CD4-positive, CD25-positive, alpha-beta regulatory T cell (primary cell): ENCODE measurements around the gene PRR7. TPM values are rescaled to one million over a fixed set of nuclear protein-coding genes. Genes with fewer than 3 reads are reported as not detected.
A peak's percentile ranks its signal among the peaks of the same experiment; 100 is the strongest.
"Not testable (repeated sequence)": the region's sequence is repeated elsewhere in the genome, so short reads cannot be mapped to it uniquely, and the experiment has no call there.

Experiments used
- ATAC-seq, 2 donors: fragments of 150-1000 bp; cut with Tn5 transposase; one replicate each; pipeline ENCODE4 v1.10.0; 2021; ENCODE audit warnings: low read depth in 2 of 2, moderate number of reproducible peaks in 2 of 2, moderate library complexity in 1 of 2
- DNase-seq, 3 donors: peaks; one replicate each; pipeline versions ENCODE4 v3.0.0 to v3.0.0-alpha.2; 2012 to 2022; ENCODE audit warnings: mixed read lengths in 1 of 3
- H3K27ac ChIP-seq: one replicate; pipeline ENCODE4 v1.7.0; 2013; ENCODE audit warnings: mild to moderate bottlenecking, low read length; ENCODE audit not compliant: insufficient read depth, poor library complexity, severe bottlenecking
- H3K27me3 ChIP-seq: one replicate; pipeline ENCODE4 v1.7.0; 2013; ENCODE audit warnings: low read length; ENCODE audit not compliant: control insufficient read depth, insufficient read depth
- H3K36me3 ChIP-seq: one replicate; pipeline ENCODE4 v1.7.0; 2013; ENCODE audit warnings: mild to moderate bottlenecking, low read length, moderate library complexity; ENCODE audit not compliant: control insufficient read depth, insufficient read depth
- H3K4me1 ChIP-seq: 2 replicates; pipeline ENCODE4 v1.7.0; 2013; ENCODE audit warnings: mild to moderate bottlenecking, low read length; ENCODE audit not compliant: insufficient read depth, control insufficient read depth, poor library complexity, severe bottlenecking
- H3K4me3 ChIP-seq: one replicate; pipeline ENCODE4 v1.7.0; 2013; ENCODE audit warnings: low read depth, mild to moderate bottlenecking, low read length, moderate library complexity
- H3K9me3 ChIP-seq, 2 experiments: 1 replicate in 1 of 2; 2 replicates in 1 of 2; pipeline ENCODE4 v1.7.0; 2013; ENCODE audit warnings: low read length in 2 of 2, mild to moderate bottlenecking in 1 of 2, moderate library complexity in 1 of 2; ENCODE audit not compliant: control insufficient read depth in 2 of 2
- H3K27ac Mint-ChIP-seq, 3 donors: one replicate each; pipeline ENCODE4 v1.8.0; 2020 to 2022; ENCODE audit warnings: mild to moderate bottlenecking in 3 of 3, mixed read lengths in 3 of 3, moderate library complexity in 2 of 3
- H3K27me3 Mint-ChIP-seq: one replicate; pipeline ENCODE4 v1.8.0; 2022; ENCODE audit warnings: mild to moderate bottlenecking, mixed read lengths
- H3K36me3 Mint-ChIP-seq: one replicate; pipeline ENCODE4 v1.8.0; 2020; ENCODE audit warnings: mixed read lengths
- H3K4me1 Mint-ChIP-seq, 4 donors: one replicate each; pipeline ENCODE4 v1.8.0; 2020 to 2022; ENCODE audit warnings: mixed read lengths in 4 of 4, mild to moderate bottlenecking in 1 of 4
- H3K4me3 Mint-ChIP-seq, 4 donors: one replicate each; pipeline ENCODE4 v1.8.0; 2020 to 2022; ENCODE audit warnings: mild to moderate bottlenecking in 4 of 4, mixed read lengths in 4 of 4, moderate library complexity in 3 of 4
- H3K9me3 Mint-ChIP-seq, 7 donors: one replicate each; pipeline ENCODE4 v1.8.0; 2020 to 2022; ENCODE audit warnings: mixed read lengths in 7 of 7, mild to moderate bottlenecking in 3 of 7, moderate library complexity in 2 of 7
- polyA plus RNA-seq, 4 donors: library from polyadenylated mRNA; unstranded; fragments of 300-500 nt; fragmentation: Illumina TruSeq; gene quantifications; one replicate each; pipeline ENCODE4 v1.2.3, GENCODE V29; 2021
- total RNA-seq: library from RNA; stranded (reverse); gene quantifications from one replicate; pipeline ENCODE4 v1.2.3, GENCODE V29; 2022

PRR7 gene
- total and polyA plus RNA-seq, 5 donors from 2014 or later = 10.2 to 21.8 (median 12.6) TPM

DNA sequence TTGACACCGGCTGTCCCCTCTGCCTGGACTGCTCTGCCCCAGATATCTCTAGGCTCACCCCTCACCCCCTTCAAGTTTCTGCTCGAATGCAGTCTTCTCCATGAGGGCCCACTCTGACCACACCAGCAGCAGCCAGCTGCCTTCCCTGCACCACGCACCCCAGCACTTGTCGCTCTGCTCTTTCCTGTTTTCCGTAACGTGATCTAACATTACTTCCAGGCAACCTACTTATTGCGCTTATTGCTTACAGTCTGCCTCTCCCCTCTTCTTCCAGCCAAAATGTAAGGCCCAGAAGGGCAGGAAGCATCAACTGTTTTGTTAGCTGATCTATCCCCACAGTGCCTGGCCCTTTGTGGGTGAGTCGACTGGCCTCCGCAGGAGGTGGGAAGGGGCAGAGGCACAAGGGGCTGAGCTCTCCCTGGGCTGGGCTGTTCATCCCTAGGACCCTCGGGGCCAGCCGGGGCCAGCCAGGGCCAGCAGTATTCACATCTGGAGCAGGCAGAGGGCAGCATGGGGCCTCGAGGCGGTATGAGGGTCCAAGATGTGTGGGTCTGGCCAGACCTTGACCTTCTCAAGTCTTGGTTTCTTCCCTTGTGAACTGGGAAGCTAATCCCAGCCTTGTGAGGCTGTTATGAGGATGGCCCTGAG is 38.4 kb downstream of the PRR7 start:
- H3K4me3 Mint-ChIP-seq = no peak overlapping the region
- Histone ChIP-seq H3K4me3 (no peak overlapping the region), H3K27me3 (no peaks in the 10 kb centered on the region), H3K4me1 (no peaks in the 10 kb centered on the region), H3K36me3 (no peaks in the 10 kb centered on the region), H3K9me3 (no peaks in the 10 kb centered on the region), H3K27ac (no peak overlapping the region)
- peaks cover 0 to under 1% (median 0%) of the 10 kb centered on the region in 4 donors for H3K4me1 Mint-ChIP-seq
- H3K27me3 Mint-ChIP-seq = no peaks in the 10 kb centered on the region
- DNase-seq = no peak
- H3K9me3 Mint-ChIP-seq = peaks cover 0 to 1% (median 0%) of the 10 kb centered on the region in 7 donors
- ATAC-seq = no peak
- H3K36me3 Mint-ChIP-seq = peaks cover 12% of the 10 kb centered on the region
- peak overlapping the region in 1 of 3 donors; percentile 2 for H3K27ac Mint-ChIP-seq

DNA sequence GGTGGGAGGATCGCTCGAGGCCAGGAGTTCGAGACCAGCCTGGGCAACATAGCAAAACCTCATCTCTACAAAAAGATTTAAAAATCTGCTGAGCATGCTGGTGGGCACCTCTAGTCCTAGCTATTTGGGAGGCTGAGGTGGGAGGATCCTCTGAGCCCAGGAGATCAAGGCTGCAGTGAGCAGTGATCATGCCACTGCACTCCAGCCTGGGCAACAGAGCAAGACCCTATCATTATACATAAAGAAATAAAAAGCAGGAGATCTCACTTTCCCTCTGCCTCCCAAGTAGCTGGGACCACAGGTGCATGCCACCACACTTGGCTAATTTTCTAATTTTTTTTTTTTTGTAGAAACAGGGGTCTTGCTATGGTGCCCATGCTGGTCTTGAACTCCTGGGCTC is 39.1 kb downstream of the PRR7 start:
- not testable (repeated sequence) for H3K4me1 Mint-ChIP-seq, H3K27ac ChIP-seq, ATAC-seq, H3K4me1 ChIP-seq, H3K4me3 ChIP-seq, H3K27me3 Mint-ChIP-seq, H3K27ac Mint-ChIP-seq, DNase-seq, H3K9me3 ChIP-seq, H3K9me3 Mint-ChIP-seq, H3K4me3 Mint-ChIP-seq, H3K36me3 ChIP-seq, H3K27me3 ChIP-seq
- H3K36me3 Mint-ChIP-seq = peaks cover 12% of the 10 kb centered on the region

DNA sequence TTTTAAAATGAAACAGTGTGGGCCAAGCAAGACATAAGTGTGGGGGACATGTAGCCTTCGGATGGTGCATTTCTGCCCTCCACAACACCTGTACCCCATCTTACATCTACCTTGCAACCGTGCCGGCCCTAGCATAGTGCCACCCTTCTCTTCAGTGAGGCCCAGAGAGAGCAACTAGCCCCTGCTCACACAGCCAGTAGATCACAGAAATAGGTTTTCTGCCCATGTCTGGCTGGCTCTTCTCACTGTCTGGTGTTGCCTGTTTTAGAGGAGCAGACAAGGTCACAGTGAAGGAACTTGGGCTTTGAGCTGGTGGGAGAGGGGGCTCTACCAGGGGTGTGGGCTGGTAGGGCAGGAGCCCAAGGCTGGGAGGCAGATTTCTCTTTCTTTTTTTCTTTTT is 39.6 kb downstream of the PRR7 start:
- peaks cover 0 to 2% (median 0%) of the 10 kb centered on the region in 4 donors for H3K4me1 Mint-ChIP-seq
- ATAC-seq = no peak

DNA sequence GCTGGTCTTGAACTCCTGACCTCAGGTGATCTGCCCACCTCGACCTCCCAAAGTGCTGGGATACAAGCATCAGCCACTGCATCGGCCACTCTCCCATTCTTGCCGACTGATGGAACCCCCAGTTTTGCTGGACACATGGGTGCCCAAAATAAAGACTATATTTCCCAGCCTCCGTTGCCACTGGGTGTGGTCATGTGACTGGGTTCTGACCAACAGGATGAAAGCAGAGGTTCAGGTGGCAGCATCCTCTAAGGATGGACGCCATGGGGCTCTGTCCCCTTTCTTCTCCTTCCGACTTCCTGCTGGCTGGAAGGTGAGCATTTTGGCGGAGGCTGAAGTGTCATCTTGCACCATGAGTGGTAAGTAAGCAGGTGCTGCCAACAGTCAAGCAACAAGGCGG is 40.5 kb downstream of the PRR7 start:
- H3K27me3 Mint-ChIP-seq = no peaks in the 10 kb centered on the region
- H3K36me3 Mint-ChIP-seq = peaks cover 12% of the 10 kb centered on the region
- ATAC-seq (no peak), DNase-seq (no peak)
- Histone ChIP-seq H3K9me3 (no peaks in the 10 kb centered on the region), H3K4me3 (no peak overlapping the region), H3K36me3 (no peaks in the 10 kb centered on the region), H3K4me1 (no peaks in the 10 kb centered on the region), H3K27ac (no peak overlapping the region), H3K27me3 (no peaks in the 10 kb centered on the region)
- no peak overlapping the region for H3K4me3 Mint-ChIP-seq
- no peak overlapping the region for H3K27ac Mint-ChIP-seq
- H3K4me1 Mint-ChIP-seq = peaks cover 0 to 2% (median 0%) of the 10 kb centered on the region in 4 donors
- peaks cover 0 to 1% (median 0%) of the 10 kb centered on the region in 7 donors for H3K9me3 Mint-ChIP-seq

More for the DNA sequence above, 39.6 kb downstream of the PRR7 start:
- no peak overlapping the region for H3K27ac Mint-ChIP-seq
- H3K9me3 Mint-ChIP-seq = peaks cover 0 to 1% (median 0%) of the 10 kb centered on the region in 7 donors
- Histone ChIP-seq H3K27me3 (no peaks in the 10 kb centered on the region), H3K36me3 (no peaks in the 10 kb centered on the region), H3K4me3 (no peak overlapping the region), H3K27ac (no peak overlapping the region), H3K9me3 (no peaks in the 10 kb centered on the region), H3K4me1 (no peaks in the 10 kb centered on the region)
- H3K36me3 Mint-ChIP-seq = peaks cover 12% of the 10 kb centered on the region
- no peaks in the 10 kb centered on the region for H3K27me3 Mint-ChIP-seq
- no peak overlapping the region for H3K4me3 Mint-ChIP-seq
- no peak for DNase-seq

DNA sequence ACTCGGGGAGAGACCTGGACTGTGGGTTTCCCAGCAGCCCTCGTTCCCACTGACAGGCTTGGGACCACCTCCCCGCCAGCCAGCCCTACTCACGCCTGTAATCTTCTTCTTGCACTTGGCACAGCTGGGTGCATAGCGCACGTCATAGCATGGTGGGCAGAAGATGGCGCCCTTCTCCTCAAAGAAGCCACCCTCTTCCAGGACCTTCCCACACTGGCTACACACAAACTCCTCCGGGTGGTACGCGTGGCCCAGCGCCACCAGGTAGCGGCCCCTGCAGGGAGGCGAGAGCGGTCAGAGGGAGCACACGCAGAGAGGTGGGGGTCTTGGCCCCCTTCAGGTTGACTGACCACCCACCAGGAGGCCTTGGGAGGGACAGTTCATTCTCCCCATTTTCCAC is 41.4 kb downstream of the PRR7 start:
- no peak for ATAC-seq
- DNase-seq = no peak
- Histone ChIP-seq H3K9me3 (no peaks in the 10 kb centered on the region), H3K27ac (no peak overlapping the region), H3K4me1 (no peaks in the 10 kb centered on the region), H3K36me3 (no peaks in the 10 kb centered on the region), H3K27me3 (no peaks in the 10 kb centered on the region), H3K4me3 (no peak overlapping the region)
- peaks cover 0 to 1% (median 0%) of the 10 kb centered on the region in 7 donors for H3K9me3 Mint-ChIP-seq
- no peak overlapping the region for H3K4me3 Mint-ChIP-seq
- no peaks in the 10 kb centered on the region for H3K27me3 Mint-ChIP-seq
- H3K27ac Mint-ChIP-seq = no peak overlapping the region
- peaks cover 16% of the 10 kb centered on the region for H3K36me3 Mint-ChIP-seq
- H3K4me1 Mint-ChIP-seq = peaks cover 0 to 5% (median 2%) of the 10 kb centered on the region in 4 donors

DNA sequence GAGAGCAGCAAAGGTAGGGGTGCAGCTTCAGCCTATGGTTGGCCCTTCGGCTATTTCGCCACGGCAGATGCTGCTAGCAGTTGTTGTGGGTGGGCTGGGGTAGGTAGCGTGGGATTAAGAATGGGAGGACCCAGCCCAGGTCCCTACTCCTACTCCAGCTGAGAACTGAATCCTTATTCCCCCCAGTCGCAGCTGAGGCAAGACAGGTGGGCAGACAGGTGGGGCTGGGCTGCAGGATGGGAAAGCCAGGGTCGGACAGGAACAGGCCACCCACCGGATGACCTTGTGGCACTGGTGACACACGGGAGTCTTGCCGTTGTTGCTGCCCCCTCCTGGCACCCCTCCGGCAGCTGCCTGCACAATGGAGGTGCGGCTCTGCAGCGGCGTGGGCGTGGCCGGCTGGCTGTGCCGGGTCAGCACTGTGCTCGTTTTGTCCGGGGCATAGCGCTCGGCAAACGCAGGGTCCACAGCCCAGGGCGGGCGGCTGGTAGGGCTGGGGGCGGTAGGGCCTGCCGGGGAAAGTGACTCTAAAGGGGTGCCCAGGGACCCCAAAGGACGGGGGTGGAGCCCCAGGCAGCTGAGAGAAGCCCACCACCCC is 42.6 kb downstream of the PRR7 start:
- Mint-ChIP-seq H3K4me1 (peaks cover 0 to 9% (median 4%) of the 10 kb centered on the region in 4 donors), H3K27me3 (no peaks in the 10 kb centered on the region), H3K4me3 (no peak overlapping the region), H3K27ac (no peak overlapping the region), H3K36me3 (peaks cover 16% of the 10 kb centered on the region), H3K9me3 (peaks cover 0 to 1% (median 0%) of the 10 kb centered on the region in 7 donors)
- Histone ChIP-seq H3K4me3 (no peak overlapping the region), H3K27me3 (no peaks in the 10 kb centered on the region), H3K36me3 (no peaks in the 10 kb centered on the region), H3K4me1 (no peaks in the 10 kb centered on the region), H3K27ac (no peak overlapping the region), H3K9me3 (no peaks in the 10 kb centered on the region)
- DNase-seq (no peak), ATAC-seq (no peak)

DNA sequence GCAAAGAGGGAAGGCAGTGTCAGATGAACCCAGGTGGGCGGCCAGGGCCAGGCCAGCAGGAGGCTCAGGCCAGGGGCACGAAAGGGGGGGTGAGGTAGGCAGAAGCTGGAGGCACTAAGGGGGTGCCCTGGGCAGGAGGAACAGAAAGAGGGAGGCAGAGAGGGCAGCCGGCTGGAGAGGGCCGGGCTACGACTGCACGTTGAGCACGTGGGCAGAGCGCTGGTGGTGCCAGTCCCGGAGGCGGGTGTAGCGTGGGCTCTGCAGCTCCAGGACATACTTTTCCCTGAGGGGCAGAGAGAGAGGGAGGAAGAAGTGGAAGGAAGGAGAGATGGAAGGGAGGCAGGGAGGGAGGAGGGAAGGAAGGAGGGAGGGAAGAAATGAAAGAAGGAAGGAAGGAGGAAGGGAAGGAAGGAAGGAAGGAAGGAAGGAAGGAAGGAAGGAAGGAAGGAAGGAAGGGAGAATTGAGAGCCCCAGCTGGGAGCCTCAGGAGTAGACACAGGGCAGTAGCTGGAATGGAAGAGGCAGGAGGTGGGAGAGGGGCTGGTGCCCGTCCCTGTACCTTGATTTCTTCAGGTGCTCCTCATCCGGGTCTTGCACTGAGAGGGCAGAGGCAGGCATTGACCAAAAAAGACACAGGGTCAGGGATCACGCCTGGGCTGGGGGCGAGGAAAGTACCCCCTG is 43.8 kb downstream of the PRR7 start:
- no peak overlapping the region for H3K27ac Mint-ChIP-seq
- no peak for ATAC-seq
- no peaks in the 10 kb centered on the region for H3K27me3 ChIP-seq

More for the DNA sequence above, 43.8 kb downstream of the PRR7 start:
- Mint-ChIP-seq H3K36me3 (peaks cover 7% of the 10 kb centered on the region), H3K4me3 (no peak overlapping the region), H3K9me3 (peaks cover 0 to 1% (median 0%) of the 10 kb centered on the region in 7 donors), H3K27me3 (no peaks in the 10 kb centered on the region), H3K4me1 (peaks cover 0 to 9% (median 4%) of the 10 kb centered on the region in 4 donors)
- Histone ChIP-seq H3K27ac (no peak overlapping the region), H3K9me3 (no peaks in the 10 kb centered on the region), H3K4me1 (no peaks in the 10 kb centered on the region), H3K36me3 (no peaks in the 10 kb centered on the region), H3K4me3 (no peak overlapping the region)
- DNase-seq = no peak
